Measurements from ENCODE around the gene SLC16A12. TPM values are rescaled to one million over a fixed set of nuclear protein-coding genes. Genes with fewer than 3 reads are reported as not detected.

Gene SLC16A12
- total RNA-seq, 1 donor from 2014 or later = 1.9 TPM

GRCh38 chr10:89518876-89519842, 16.2 kb downstream of the SLC16A12 start:
- Histone ChIP-seq H3K27me3 (no peaks in the 10 kb centered on the region), H3K9me3 (no peaks in the 10 kb centered on the region), H3K4me3 (no peak overlapping the region), H3K4me1 (no peaks in the 10 kb centered on the region), H3K36me3 (no peaks in the 10 kb centered on the region), H3K27ac (no peak overlapping the region)
- no peak for TF ChIP-seq CTCF (IDR thresholded peaks at IDR 0.05)
- ATAC-seq = no peak
- intact Hi-C loops (cut with DNase I) = no loop called here
- no peak for DNase-seq

- Histone ChIP-seq H3K9me3 (no peaks in the 10 kb centered on the region), H3K36me3 (no peaks in the 10 kb centered on the region), H3K27ac (no peak overlapping the region), H3K27me3 (no peaks in the 10 kb centered on the region), H3K4me1 (no peaks in the 10 kb centered on the region), H3K4me3 (no peak overlapping the region)
- intact Hi-C loops (cut with DNase I) = no loop called here
- TF ChIP-seq CTCF (IDR thresholded peaks at IDR 0.05) = no peak
- ATAC-seq = no peak
- DNase-seq = no peak
Measured at GRCh38 chr10:89518108-89518507, 17.3 kb downstream of the SLC16A12 start.

- Histone ChIP-seq H3K27ac (peak overlapping the region; percentile 32), H3K4me3 (no peak overlapping the region), H3K36me3 (no peaks in the 10 kb centered on the region), H3K27me3 (no peaks in the 10 kb centered on the region), H3K9me3 (no peaks in the 10 kb centered on the region), H3K4me1 (no peaks in the 10 kb centered on the region)
- intact Hi-C loops (cut with DNase I) = no loop called here
- ATAC-seq (peak; percentile 32), DNase-seq (no peak)
- TF ChIP-seq CTCF (IDR thresholded peaks at IDR 0.05) = no peak
Measured at GRCh38 chr10:89516149-89516832, 19.1 kb downstream of the SLC16A12 start.

GRCh38 chr10:89515031-89515841, 20.2 kb downstream of the SLC16A12 start:
- no peaks in the 10 kb centered on the region for H3K4me1 ChIP-seq
- H3K27me3 ChIP-seq = no peaks in the 10 kb centered on the region
- ATAC-seq (peak; percentile 28), DNase-seq (no peak)
- no peaks in the 10 kb centered on the region for H3K9me3 ChIP-seq
- no peaks in the 10 kb centered on the region for H3K36me3 ChIP-seq
- intact Hi-C loops (cut with DNase I) = no loop called here
- no peak for TF ChIP-seq CTCF (IDR thresholded peaks at IDR 0.05)
- peak overlapping the region; percentile 32 for H3K27ac ChIP-seq
- no peak overlapping the region for H3K4me3 ChIP-seq

- ATAC-seq (no peak), DNase-seq (no peak)
- Histone ChIP-seq H3K9me3 (no peaks in the 10 kb centered on the region), H3K4me1 (no peaks in the 10 kb centered on the region), H3K4me3 (no peak overlapping the region), H3K36me3 (no peaks in the 10 kb centered on the region), H3K27ac (no peak overlapping the region), H3K27me3 (no peaks in the 10 kb centered on the region)
- intact Hi-C loops (cut with DNase I) = no loop called here
- TF ChIP-seq CTCF (IDR thresholded peaks at IDR 0.05) = no peak
Measured at GRCh38 chr10:89513206-89513605, 22.2 kb downstream of the SLC16A12 start.

Data from upper lobe of right lung (tissue), 1 donor.